Frontal cortex (tissue), 4 donors: Measurements from ENCODE around the gene PAXX. TPM values are rescaled to one million over a fixed set of nuclear protein-coding genes. Genes with fewer than 3 reads are reported as not detected.

Source experiments
- DNase-seq, 2 donors: peaks; one replicate each; pipeline ENCODE4 v3.0.0; 2012; ENCODE audit warnings: low spot score in 2 of 2
- FAIRE-seq: peaks from 2 replicates; lab custom pipeline; 2012; peaks lifted over from hg19 to GRCh38; lab: Jason Lieb, UNC
- total RNA-seq: library from RNA; depleted of rRNA; stranded (reverse); fragments of >200 nt; gene quantifications from one replicate; pipeline ENCODE4 v1.2.3, GENCODE V29; 2014
- donor health status: control.
- donor health status: control.
- donor health status: control.

Gene PAXX
- total RNA-seq, 1 donor from 2014 or later, result 13.5 TPM

DNA sequence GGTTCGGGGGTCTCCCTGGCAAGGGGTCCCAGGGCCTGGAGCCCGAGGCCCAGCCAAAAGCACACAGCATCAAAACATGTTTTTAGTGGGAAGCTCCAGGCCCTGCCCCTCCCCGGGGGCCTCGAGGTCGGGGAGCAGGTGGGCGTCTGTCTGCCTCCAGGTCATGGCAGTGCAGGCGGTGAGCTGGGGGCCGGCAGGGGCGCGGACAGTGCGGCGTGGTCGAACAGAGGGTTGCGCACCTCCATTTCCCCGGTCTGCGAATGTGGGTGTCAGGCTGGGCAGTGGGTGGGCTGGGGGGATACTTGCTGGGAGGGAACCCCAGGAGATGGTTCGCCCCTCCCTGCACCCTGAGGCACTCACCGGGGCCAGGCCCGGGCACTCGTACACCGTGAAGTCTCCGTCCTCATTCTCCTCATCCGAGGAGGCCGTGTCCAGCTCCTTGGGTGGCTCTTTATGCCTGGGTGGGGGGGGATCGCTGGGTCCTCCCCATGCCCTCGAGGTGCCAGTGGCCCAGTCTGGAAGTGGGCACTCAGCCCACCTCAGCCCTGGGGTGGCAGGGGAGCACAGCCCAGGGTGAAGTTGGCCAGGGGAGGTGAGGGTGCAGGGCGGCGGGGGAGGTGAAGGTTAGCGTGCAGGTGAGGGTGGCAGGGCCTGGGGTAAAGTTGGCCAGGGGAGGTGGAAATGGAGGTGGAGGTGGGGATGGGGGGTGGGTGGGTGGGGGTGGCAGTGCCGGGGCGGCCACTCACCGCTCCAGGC, 47.6 kb downstream of the PAXX start:
- no peak for DNase-seq
- FAIRE-seq, result no peak

GRCh38 chr9:137040568-137040967, 48.3 kb downstream of the PAXX start:
- no peak for DNase-seq
- no peak for FAIRE-seq

DNA sequence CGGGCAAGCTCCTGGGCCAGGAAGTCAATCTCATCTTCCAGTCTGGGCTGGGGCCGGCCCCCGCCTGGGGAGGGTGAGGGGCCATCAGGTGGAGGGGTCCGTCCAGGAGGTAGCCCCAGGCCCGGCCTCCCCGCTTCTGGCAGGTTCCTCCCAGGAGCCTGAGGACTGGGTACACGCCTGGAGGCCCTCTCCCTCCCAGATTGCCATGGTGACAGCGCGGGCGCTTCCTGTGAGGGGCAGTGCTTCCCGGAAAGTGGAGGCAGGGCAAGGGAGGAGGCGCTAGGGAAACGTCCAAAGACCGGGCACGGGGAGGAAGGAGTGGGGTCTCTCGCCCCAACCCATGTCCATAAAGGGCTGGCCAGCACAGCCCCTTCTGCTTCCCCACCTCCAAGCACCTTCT, 48.9 kb downstream of the PAXX start:
- FAIRE-seq, result no peak
- DNase-seq, result no peak

- FAIRE-seq (no peak), DNase-seq (no peak)
These were observed 50.8 kb downstream of the PAXX start for GRCh38 chr9:137042751-137043727.

Other genes with a start within 250 kb of the PAXX start
- not detected for gene LCN10, start 249.5 kb upstream of the PAXX start, total RNA-seq
- gene LCN6, start 243.9 kb upstream of the PAXX start, total RNA-seq, result not detected
- gene LCN8, start 234.2 kb upstream of the PAXX start, total RNA-seq, result not detected
- not detected for gene LCN15, start 227.9 kb upstream of the PAXX start, total RNA-seq
- gene TMEM141, start 201.1 kb upstream of the PAXX start, total RNA-seq, result 17.1 TPM
- 2.0 TPM for gene CCDC183, start 196.1 kb upstream of the PAXX start, total RNA-seq
- gene RABL6, start 184.5 kb upstream of the PAXX start, total RNA-seq, result 35.1 TPM
- 0.82 TPM for gene AJM1, start 149.9 kb upstream of the PAXX start, total RNA-seq
- gene PHPT1, start 143.0 kb upstream of the PAXX start, total RNA-seq, result 143 TPM
- gene MAMDC4, start 140.1 kb upstream of the PAXX start, total RNA-seq, result 4.1 TPM
- 140 TPM for gene EDF1, start 126.1 kb upstream of the PAXX start, total RNA-seq
- gene TRAF2, start 105.9 kb upstream of the PAXX start, total RNA-seq, result 7.3 TPM
- gene FBXW5, start 47.7 kb upstream of the PAXX start, total RNA-seq, result 62.4 TPM
- not detected for gene C8G, start 47.2 kb upstream of the PAXX start, total RNA-seq
- not detected for gene LCN12, start 40.1 kb upstream of the PAXX start, total RNA-seq
- 61.1 TPM for gene PTGDS, start 14.9 kb upstream of the PAXX start, total RNA-seq
- 0.82 TPM for gene LCNL1, start 9.4 kb upstream of the PAXX start, total RNA-seq
- not detected for gene CLIC3, start 4.1 kb downstream of the PAXX start, total RNA-seq
- gene ABCA2, start 35.8 kb downstream of the PAXX start, total RNA-seq, result 20.8 TPM
- gene FUT7, start 39.7 kb downstream of the PAXX start, total RNA-seq, result not detected
- 16.3 TPM for gene NPDC1, start 53.8 kb downstream of the PAXX start, total RNA-seq
- 0.82 TPM for gene ENTPD2, start 61.6 kb downstream of the PAXX start, total RNA-seq
- gene SAPCD2, start 78.1 kb downstream of the PAXX start, total RNA-seq, result 1.2 TPM
- gene UAP1L1, start 85.1 kb downstream of the PAXX start, total RNA-seq, result 0.41 TPM
- 42.0 TPM for gene MAN1B1, start 94.6 kb downstream of the PAXX start, total RNA-seq
- 38.3 TPM for gene DPP7, start 122.3 kb downstream of the PAXX start, total RNA-seq
- 29.8 TPM for gene GRIN1, start 146.7 kb downstream of the PAXX start, total RNA-seq
- 0.41 TPM for gene LRRC26, start 177.6 kb downstream of the PAXX start, total RNA-seq
- gene TMEM210, start 179.6 kb downstream of the PAXX start, total RNA-seq, result not detected
- 22.4 TPM for gene ANAPC2, start 196.1 kb downstream of the PAXX start, total RNA-seq
- gene SSNA1, start 196.3 kb downstream of the PAXX start, total RNA-seq, result 24.5 TPM
- 6.1 TPM for gene TPRN, start 208.3 kb downstream of the PAXX start, total RNA-seq
- gene TMEM203, start 213.2 kb downstream of the PAXX start, total RNA-seq, result 34.2 TPM
- 3.3 TPM for gene NDOR1, start 213.3 kb downstream of the PAXX start, total RNA-seq
- gene RNF208, start 229.8 kb downstream of the PAXX start, total RNA-seq, result 0.82 TPM
- gene CYSRT1, start 232.8 kb downstream of the PAXX start, total RNA-seq, result under 0.01 TPM
- not detected for gene RNF224, start 235.1 kb downstream of the PAXX start, total RNA-seq
- not detected for gene SLC34A3, start 238.5 kb downstream of the PAXX start, total RNA-seq
- 92.5 TPM for gene TUBB4B, start 248.9 kb downstream of the PAXX start, total RNA-seq